HL-60 (cell line): Measurements from ENCODE around the gene ACP3.
"Not testable (repeated sequence)": the region's sequence is repeated elsewhere in the genome, so short reads cannot be mapped to it uniquely, and the experiment has no call there.

Source experiments
- DNase-seq, 2 experiments: peaks; one replicate each; pipeline ENCODE4 v3.0.0-alpha.2; 2010 to 2020; ENCODE audit warnings: low read depth in 1 of 2, low spot score in 1 of 2
- H3K27ac ChIP-seq: fragments of 250-450 bp; sonication (Bioruptor Pico); replicated peaks from 2 replicates; pipeline ENCODE4 v1.5.1; 2020; ENCODE audit warnings: mild to moderate bottlenecking, moderate library complexity
- H3K27me3 ChIP-seq: fragments of 250-450 bp; sonication (Bioruptor Pico); 2 replicates; pipeline ENCODE4 v1.5.1; 2021; ENCODE audit warnings: mild to moderate bottlenecking, moderate library complexity; ENCODE audit not compliant: insufficient read depth, poor library complexity, severe bottlenecking
- H3K4me3 ChIP-seq: replicated peaks from 2 replicates; pipeline ENCODE4 v1.5.1; 2011; ENCODE audit warnings: mild to moderate bottlenecking, control low read depth, low read length; ENCODE audit not compliant: insufficient read depth
- CTCF ChIP-seq: IDR thresholded peaks from one replicate; pipeline ENCODE4 v1.5.1; 2011; ENCODE audit warnings: low read length, control low read depth, inconsistent platforms; ENCODE audit not compliant: insufficient read depth
- GABPA ChIP-seq: IDR thresholded peaks from 2 replicates; pipeline ENCODE4 v1.6.1; 2012; ENCODE audit warnings: low read depth
- POLR2AphosphoS5 ChIP-seq: IDR thresholded peaks from 2 replicates; pipeline ENCODE4 v1.6.1; 2012; ENCODE audit warnings: low read depth
- REST ChIP-seq: IDR thresholded peaks from 2 replicates; pipeline ENCODE4 v1.6.1; 2012; ENCODE audit warnings: low read depth; ENCODE audit not compliant: insufficient replicate concordance
- SPI1 ChIP-seq: IDR thresholded peaks from 2 replicates; pipeline ENCODE4 v1.6.1; 2012; ENCODE audit warnings: low read depth, mild to moderate bottlenecking, borderline replicate concordance

Gene ACP3

GRCh38 chr3:132395126-132395525 is 77.9 kb downstream of the ACP3 start:
- Histone ChIP-seq H3K27ac (no peak overlapping the region), H3K4me3 (no peak overlapping the region), H3K27me3 (no peaks in the 10 kb centered on the region)
- TF ChIP-seq CTCF (no peak), SPI1 (no peak), POLR2AphosphoS5 (no peak), REST (no peak), GABPA (no peak)
- DNase-seq: no peak

- Histone ChIP-seq H3K4me3 (no peak overlapping the region), H3K27ac (no peak overlapping the region), H3K27me3 (no peaks in the 10 kb centered on the region)
- TF ChIP-seq SPI1 (no peak), REST (no peak), GABPA (no peak), POLR2AphosphoS5 (no peak), CTCF (no peak)
- DNase-seq: no peak
These were observed 79.0 kb downstream of the ACP3 start for GRCh38 chr3:132396255-132396654.

GRCh38 chr3:132396776-132397175 is 79.6 kb downstream of the ACP3 start:
- H3K27ac ChIP-seq, H3K27me3 ChIP-seq, H3K4me3 ChIP-seq, DNase-seq: not testable (repeated sequence)

- no peak for TF ChIP-seq REST
- peak; percentile 42 for TF ChIP-seq CTCF
- DNase-seq: peak in 1 of 2 experiments; percentile 46
- no peak overlapping the region for H3K27ac ChIP-seq
- H3K4me3 ChIP-seq: no peak overlapping the region
- no peaks in the 10 kb centered on the region for H3K27me3 ChIP-seq
These were observed 82.1 kb downstream of the ACP3 start for GRCh38 chr3:132399054-132399929.
